Neural cell (in vitro differentiated cells): ENCODE data around the gene GRAMD4. TPM values are rescaled to one million over a fixed set of nuclear protein-coding genes. Genes with fewer than 3 reads are reported as not detected.

ENCODE experiments used
- H2AFZ ChIP-seq: fragments of 200-600, 300-800 bp; sonication (generic), shearing (Covaris generic); 2 replicates; pipeline ENCODE4 v1.6.0; 2014; ENCODE audit warnings: low read depth, mild to moderate bottlenecking, antibody characterized with exemption, low read length, moderate library complexity
- H3F3A ChIP-seq: fragments of 200-600 bp; shearing (Covaris generic); 2 replicates; pipeline ENCODE4 v1.6.1; 2016; ENCODE audit warnings: mild to moderate bottlenecking, moderate library complexity, mixed read lengths, antibody characterized with exemption, low read length; ENCODE audit not compliant: insufficient read depth, poor library complexity, severe bottlenecking
- H3K27ac ChIP-seq: fragments of 200-600, 300-800 bp; sonication (generic), shearing (Covaris generic); 2 replicates; pipeline ENCODE4 v1.5.1; 2014; ENCODE audit warnings: mild to moderate bottlenecking, low read length, moderate library complexity
- H3K27me3 ChIP-seq: fragments of 300-800, 200-600 bp; sonication (generic), shearing (Covaris generic); 2 replicates; pipeline ENCODE4 v1.6.0; 2014; ENCODE audit warnings: mild to moderate bottlenecking, low read depth, low read length, moderate library complexity; ENCODE audit not compliant: insufficient read depth
- H3K36me3 ChIP-seq: fragments of 300-800, 200-600 bp; sonication (generic), shearing (Covaris generic); 2 replicates; pipeline ENCODE4 v1.5.1; 2014; ENCODE audit warnings: mild to moderate bottlenecking, antibody characterized with exemption, low read length, moderate library complexity; ENCODE audit not compliant: insufficient read depth
- H3K4me2 ChIP-seq: fragments of 300-800, 200-600 bp; sonication (generic), shearing (Covaris generic); 2 replicates; pipeline ENCODE4 v1.6.0; 2014; ENCODE audit warnings: mild to moderate bottlenecking, low read length
- H3K4me3 ChIP-seq: fragments of 300-800, 200-600 bp; sonication (generic), shearing (Covaris generic); 2 replicates; pipeline ENCODE4 v1.5.1; 2014; ENCODE audit warnings: mild to moderate bottlenecking, low read length, moderate library complexity
- H3K79me2 ChIP-seq: fragments of 200-600 bp; shearing (Covaris generic); replicated peaks from 2 replicates; pipeline ENCODE4 v1.6.0; 2014; ENCODE audit warnings: mild to moderate bottlenecking, low read length, moderate library complexity; ENCODE audit not compliant: insufficient read depth
- H3K9ac ChIP-seq: fragments of 300-800, 200-600 bp; sonication (generic), shearing (Covaris generic); 2 replicates; pipeline ENCODE4 v1.6.1; 2016; ENCODE audit warnings: mild to moderate bottlenecking, low read length, mixed read lengths
- H3K9me2 ChIP-seq: fragments of 200-600 bp; shearing (Covaris generic); 2 replicates; pipeline ENCODE4 v1.6.1; 2016; ENCODE audit warnings: mild to moderate bottlenecking, low read length, mixed read lengths; ENCODE audit not compliant: insufficient read depth
- H3K9me3 ChIP-seq: fragments of 200-600, 300-800 bp; sonication (generic), shearing (Covaris generic); 2 replicates; pipeline ENCODE4 v1.6.1; 2016; ENCODE audit warnings: mild to moderate bottlenecking, mixed run types, low read length, moderate library complexity, mixed read lengths
- H4K20me1 ChIP-seq: fragments of 200-600 bp; shearing (Covaris generic); 2 replicates; pipeline ENCODE4 v1.6.1; 2016; ENCODE audit warnings: mild to moderate bottlenecking, mixed run types; ENCODE audit not compliant: insufficient read depth
- EP300 ChIP-seq: fragments of 450-650 bp; conservative IDR thresholded peaks from 2 replicates; pipeline ENCODE4 v1.6.1; 2014; ENCODE audit warnings: antibody characterized with exemption, mild to moderate bottlenecking, moderate library complexity; ENCODE audit not compliant: poor library complexity, severe bottlenecking
- EZH2 ChIP-seq: fragments of 200-600, 300-800 bp; shearing (Covaris generic), sonication (generic); IDR thresholded peaks from 2 replicates; pipeline ENCODE4 v1.6.1; 2014; ENCODE audit warnings: antibody characterized with exemption, low read length, borderline replicate concordance, mild to moderate bottlenecking; ENCODE audit not compliant: insufficient read depth, poor library complexity, severe bottlenecking
- MXI1 ChIP-seq: fragments of 450-650 bp; conservative IDR thresholded peaks from 2 replicates; pipeline ENCODE4 v1.6.1; 2014; ENCODE audit warnings: antibody characterized with exemption, mild to moderate bottlenecking; ENCODE audit not compliant: poor library complexity, severe bottlenecking
- POLR2AphosphoS5 ChIP-seq: IDR thresholded peaks from 2 replicates; pipeline ENCODE4 v1.6.1; 2012
- RAD21 ChIP-seq: fragments of 450-650 bp; conservative IDR thresholded peaks from 2 replicates; pipeline ENCODE4 v1.6.1; 2014; ENCODE audit warnings: antibody characterized with exemption, mild to moderate bottlenecking, moderate library complexity
- REST ChIP-seq: IDR thresholded peaks from 2 replicates; pipeline ENCODE4 v1.6.1; 2012; ENCODE audit warnings: borderline replicate concordance
- SMC3 ChIP-seq: fragments of 450-650 bp; conservative IDR thresholded peaks from 2 replicates; pipeline ENCODE4 v1.6.1; 2014; ENCODE audit warnings: antibody characterized with exemption, mild to moderate bottlenecking, moderate library complexity; ENCODE audit not compliant: poor library complexity
- TAF1 ChIP-seq: IDR thresholded peaks from 2 replicates; pipeline ENCODE4 v1.6.1; 2012; ENCODE audit warnings: low read depth
- polyA plus RNA-seq: library from polyadenylated mRNA; depleted of rRNA; stranded (reverse); fragments of >200 nt; gene quantifications from 2 replicates; pipeline ENCODE4 v1.2.3, GENCODE V29; 2014
- TF ChIP-seq, protein P1 (sequence below): fragments of 450-650 bp; IDR thresholded peaks from 2 replicates; pipeline ENCODE4 v1.5.1; 2014; ENCODE audit warnings: antibody characterized with exemption, mild to moderate bottlenecking, moderate library complexity; ENCODE audit not compliant: poor library complexity, severe bottlenecking

The GRAMD4 gene
- polyA plus RNA-seq, 1 donor from 2014 or later, result 35.6 TPM

GRCh38 chr22:46712288-46712687 lies 92.1 kb downstream of the GRAMD4 start:
- H3K9ac ChIP-seq, result no peak overlapping the region
- no peaks in the 10 kb centered on the region for H3K9me3 ChIP-seq
- H3K36me3 ChIP-seq, result peaks cover 4% of the 10 kb centered on the region
- no peaks in the 10 kb centered on the region for H4K20me1 ChIP-seq
- no peaks in the 10 kb centered on the region for H3K79me2 ChIP-seq
- no peaks in the 10 kb centered on the region for H3K9me2 ChIP-seq
- H2AFZ ChIP-seq, result no peak overlapping the region
- H3K27me3 ChIP-seq, result no peaks in the 10 kb centered on the region
- no peak overlapping the region for H3K4me3 ChIP-seq
- H3K27ac ChIP-seq, result no peak overlapping the region
- no peak for TF ChIP-seq POLR2AphosphoS5
- no peak for TF ChIP-seq SMC3
- no peak for TF ChIP-seq RAD21
- TF ChIP-seq MXI1, result no peak
- TF ChIP-seq, protein P1, sequence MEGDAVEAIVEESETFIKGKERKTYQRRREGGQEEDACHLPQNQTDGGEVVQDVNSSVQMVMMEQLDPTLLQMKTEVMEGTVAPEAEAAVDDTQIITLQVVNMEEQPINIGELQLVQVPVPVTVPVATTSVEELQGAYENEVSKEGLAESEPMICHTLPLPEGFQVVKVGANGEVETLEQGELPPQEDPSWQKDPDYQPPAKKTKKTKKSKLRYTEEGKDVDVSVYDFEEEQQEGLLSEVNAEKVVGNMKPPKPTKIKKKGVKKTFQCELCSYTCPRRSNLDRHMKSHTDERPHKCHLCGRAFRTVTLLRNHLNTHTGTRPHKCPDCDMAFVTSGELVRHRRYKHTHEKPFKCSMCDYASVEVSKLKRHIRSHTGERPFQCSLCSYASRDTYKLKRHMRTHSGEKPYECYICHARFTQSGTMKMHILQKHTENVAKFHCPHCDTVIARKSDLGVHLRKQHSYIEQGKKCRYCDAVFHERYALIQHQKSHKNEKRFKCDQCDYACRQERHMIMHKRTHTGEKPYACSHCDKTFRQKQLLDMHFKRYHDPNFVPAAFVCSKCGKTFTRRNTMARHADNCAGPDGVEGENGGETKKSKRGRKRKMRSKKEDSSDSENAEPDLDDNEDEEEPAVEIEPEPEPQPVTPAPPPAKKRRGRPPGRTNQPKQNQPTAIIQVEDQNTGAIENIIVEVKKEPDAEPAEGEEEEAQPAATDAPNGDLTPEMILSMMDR, result no peak
- H3F3A ChIP-seq, result no peaks in the 10 kb centered on the region
- no peak overlapping the region for H3K4me2 ChIP-seq

DNA sequence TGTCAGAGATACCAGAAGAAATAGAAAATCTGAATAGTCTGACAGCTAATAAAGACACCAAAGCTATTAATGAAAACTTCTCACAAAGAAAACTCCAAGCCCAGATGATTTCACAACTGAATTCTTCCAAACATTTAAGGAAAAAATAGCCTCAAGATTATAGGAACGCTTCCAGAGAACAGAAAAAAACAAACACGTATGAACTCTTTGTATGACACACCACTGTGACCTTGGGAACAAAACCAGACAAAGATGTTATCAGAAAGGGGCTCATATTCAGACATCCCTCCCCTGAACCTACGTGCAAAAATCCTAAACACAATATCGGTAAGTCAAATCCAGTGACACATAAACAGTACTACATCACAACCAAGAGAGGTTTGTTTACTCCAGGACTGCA lies 94.4 kb downstream of the GRAMD4 start:
- no peaks in the 10 kb centered on the region for H4K20me1 ChIP-seq
- no peak overlapping the region for H3K4me3 ChIP-seq
- H3K79me2 ChIP-seq, result no peaks in the 10 kb centered on the region
- H3K4me2 ChIP-seq, result no peak overlapping the region
- no peaks in the 10 kb centered on the region for H3K9me2 ChIP-seq
- no peaks in the 10 kb centered on the region for H3F3A ChIP-seq
- no peak overlapping the region for H2AFZ ChIP-seq
- no peaks in the 10 kb centered on the region for H3K9me3 ChIP-seq
- H3K27me3 ChIP-seq, result no peaks in the 10 kb centered on the region
- peaks cover 4% of the 10 kb centered on the region for H3K36me3 ChIP-seq
- no peak for TF ChIP-seq REST
- no peak for TF ChIP-seq EZH2
- no peak for TF ChIP-seq TAF1
- TF ChIP-seq POLR2AphosphoS5, result no peak
- TF ChIP-seq MXI1, result no peak
- TF ChIP-seq RAD21, result no peak
- no peak for TF ChIP-seq SMC3
- H3K9ac ChIP-seq, result no peak overlapping the region
- no peak overlapping the region for H3K27ac ChIP-seq

DNA sequence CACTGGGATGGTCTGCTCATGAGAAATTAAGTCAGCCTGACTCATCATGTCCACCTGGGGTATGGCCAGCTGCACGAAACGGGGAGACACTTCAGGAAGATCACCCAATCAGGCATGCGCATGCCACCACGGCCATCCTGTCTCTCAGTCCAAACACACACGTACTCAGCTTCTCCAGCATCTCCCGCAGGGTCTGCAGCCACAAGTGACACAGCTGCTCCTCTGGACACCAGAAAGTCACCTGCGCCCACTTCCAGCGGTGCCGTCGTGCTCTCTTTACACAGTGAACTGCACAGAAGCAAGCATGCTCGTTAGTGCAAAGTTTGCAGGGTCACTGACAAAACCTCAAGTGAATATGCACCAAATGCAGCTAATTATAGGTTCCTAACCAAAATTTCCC lies 99.7 kb downstream of the GRAMD4 start:
- H3K4me3 ChIP-seq, result no peak overlapping the region
- H3K27ac ChIP-seq, result no peak overlapping the region
- H3K9ac ChIP-seq, result no peak overlapping the region
- no peaks in the 10 kb centered on the region for H4K20me1 ChIP-seq
- TF ChIP-seq POLR2AphosphoS5 (no peak), RAD21 (no peak), EZH2 (no peak), REST (no peak), TAF1 (no peak), EP300 (no peak), MXI1 (no peak), SMC3 (no peak)
- TF ChIP-seq, protein P1, result no peak
- H3K27me3 ChIP-seq, result no peaks in the 10 kb centered on the region
- no peaks in the 10 kb centered on the region for H3K36me3 ChIP-seq
- H3K9me2 ChIP-seq, result no peaks in the 10 kb centered on the region
- no peaks in the 10 kb centered on the region for H3K9me3 ChIP-seq
- no peaks in the 10 kb centered on the region for H3F3A ChIP-seq
- no peak overlapping the region for H2AFZ ChIP-seq
- H3K79me2 ChIP-seq, result no peaks in the 10 kb centered on the region
- no peak overlapping the region for H3K4me2 ChIP-seq
